Anterior cingulate cortex (tissue), 58 donors: Measurements from ENCODE around the gene MOB3A.

Experiments used
- DNase-seq, 58 donors: peaks; one replicate each; lab custom pipeline; 2025; lab: John Stamatoyannopoulos, UW

Gene MOB3A

DNA sequence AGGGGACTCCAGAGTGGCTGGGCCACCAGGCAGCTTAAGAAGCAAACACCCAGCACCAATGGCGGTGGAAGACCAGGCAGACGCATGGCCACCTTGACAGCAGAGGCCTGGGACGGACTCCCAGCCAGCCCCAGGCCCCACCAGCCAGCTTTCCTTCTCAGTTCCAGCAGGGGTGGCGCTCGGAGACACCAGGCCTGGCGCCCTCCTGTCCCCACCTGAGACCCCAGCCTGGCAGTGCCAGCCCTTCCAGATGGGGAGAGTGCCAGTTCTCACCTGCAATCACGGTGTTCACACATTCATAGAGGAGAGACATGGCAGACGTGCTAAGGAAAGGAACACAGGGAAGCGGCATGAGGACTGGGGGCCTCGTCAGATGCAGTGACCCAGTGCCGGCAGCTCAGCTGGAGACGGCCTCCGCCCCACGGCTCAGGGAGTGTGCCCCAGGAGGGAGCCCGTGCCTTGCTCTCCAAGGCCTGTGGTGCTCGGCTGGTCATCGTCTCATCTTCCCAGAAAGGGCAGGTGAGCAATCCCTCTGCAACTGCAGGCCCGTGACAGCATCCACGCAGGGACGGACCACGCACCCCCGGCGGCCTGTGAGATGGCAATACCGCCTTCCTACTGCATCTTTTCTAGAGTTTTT, 30.9 kb upstream of the MOB3A start:
- no peak for DNase-seq

DNA sequence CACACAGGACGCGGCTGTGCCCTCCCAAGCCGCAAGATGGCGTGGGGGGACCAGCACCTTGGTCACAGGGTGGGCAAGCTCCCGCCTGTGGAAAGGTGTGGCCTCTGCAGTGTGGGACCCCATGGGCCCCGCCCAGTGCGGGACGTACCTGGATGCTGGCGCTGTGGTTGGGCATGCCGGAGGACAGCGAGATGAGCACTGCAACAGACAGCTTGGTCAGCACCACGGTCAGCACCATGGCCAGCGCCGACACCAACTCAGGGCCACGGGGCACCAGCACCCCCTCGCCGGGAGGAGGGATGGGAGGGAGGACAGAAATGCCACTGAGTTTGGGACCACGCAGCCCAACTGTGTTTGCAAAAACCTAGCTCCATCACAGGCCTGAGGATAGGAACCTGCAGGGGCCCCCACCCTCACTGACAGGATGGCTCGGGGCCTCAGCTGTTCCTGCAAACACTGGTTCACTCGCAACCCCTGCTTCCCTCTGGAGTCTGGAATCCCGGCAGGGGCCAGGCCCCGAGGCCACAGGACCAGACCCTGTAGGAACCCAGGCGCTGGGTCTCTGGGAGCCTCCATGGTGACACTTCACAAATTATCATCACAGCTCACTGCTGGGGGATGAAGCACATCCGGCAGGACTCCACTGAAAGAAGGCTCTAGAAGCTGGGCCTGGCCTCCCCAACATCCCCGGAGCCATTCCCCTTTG, 27.7 kb upstream of the MOB3A start:
- DNase-seq, result no peak

DNA sequence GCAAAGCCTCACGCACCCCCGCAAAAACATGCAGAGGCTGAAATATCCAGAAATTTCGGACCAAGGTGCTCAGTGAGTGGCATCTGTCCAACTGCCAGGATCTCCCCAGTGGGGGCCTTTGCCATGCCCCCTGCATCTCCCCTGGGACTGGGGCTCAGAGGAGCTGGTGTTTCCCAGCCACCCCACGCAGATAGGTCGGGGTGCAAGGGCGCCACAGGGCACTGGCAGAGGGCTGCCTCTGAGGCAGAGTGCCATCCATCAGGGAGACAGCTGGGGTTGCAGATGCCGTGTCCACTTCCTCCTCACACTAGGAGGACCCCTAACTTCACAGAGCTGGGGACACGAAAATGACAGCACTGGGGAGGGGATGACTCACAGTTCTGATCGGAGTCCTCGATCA, 26.9 kb upstream of the MOB3A start:
- no peak for DNase-seq

DNA sequence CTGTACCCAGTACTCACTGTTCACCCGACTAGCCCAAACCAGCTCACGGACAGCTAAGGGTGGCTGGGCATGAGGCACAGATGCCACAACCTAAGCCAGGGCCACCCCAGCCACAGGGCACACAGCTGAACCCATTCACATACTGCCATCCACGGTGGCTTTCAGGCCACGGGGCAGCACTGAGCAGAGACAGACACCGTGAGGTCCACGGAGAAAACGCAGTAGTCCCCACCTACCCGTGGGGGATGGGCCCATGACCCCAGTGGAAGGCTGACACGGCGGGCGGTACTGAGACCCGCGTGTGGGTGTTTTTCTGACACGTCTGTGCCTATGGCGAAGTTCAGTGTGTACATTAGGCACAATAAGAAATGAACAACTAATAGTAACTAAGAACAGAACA, 26.1 kb upstream of the MOB3A start:
- DNase-seq, result no peak

DNA sequence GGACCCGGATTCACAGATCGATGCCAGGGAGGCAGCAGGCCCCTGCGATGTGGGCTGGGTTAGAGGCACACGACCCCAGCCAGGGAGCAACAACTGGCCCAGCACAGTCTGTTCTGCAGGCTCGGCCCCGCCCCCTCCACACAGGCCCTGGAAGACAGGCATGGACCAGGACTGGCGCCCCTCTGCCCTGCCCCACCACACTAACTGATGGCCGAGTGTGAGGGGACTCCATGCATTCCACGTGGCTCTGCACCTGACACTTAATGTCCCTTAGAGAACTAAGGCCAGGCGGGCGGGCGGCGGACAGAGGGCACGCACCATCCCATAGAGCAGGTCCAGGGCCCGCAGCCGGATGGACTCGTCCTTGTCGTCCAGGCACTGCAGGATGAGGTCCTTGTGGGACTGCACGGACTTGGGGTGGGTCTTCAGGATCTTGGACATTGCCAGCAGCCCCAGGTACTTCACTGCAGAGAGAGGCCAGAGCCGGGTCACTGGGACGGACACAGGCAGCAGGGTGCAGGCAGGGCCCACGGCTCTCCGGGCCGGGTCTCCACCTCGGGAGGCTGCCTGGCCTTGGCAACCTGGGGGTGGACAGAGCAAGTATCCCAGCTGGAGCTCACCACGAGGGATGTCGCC, 25.4 kb upstream of the MOB3A start:
- DNase-seq, result no peak

DNA sequence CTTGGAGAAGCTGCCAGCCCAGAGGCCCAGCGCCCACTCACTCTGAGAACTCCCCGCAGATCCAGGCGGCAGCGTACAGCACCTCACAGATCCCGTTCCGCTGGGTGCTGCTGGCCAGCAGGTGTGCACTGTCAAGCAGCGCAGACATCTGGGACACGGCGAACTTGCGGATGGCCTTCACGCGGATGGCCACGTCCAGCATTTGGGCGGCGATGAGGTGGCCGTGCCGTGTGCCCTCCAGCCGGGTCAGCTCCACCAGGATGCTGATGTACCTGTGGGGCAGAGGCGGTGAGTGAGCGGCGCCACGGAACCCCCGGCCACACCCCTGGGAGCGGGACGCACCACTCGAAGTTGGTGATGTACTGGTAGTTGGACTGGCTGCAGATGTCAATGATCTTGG, 24.7 kb upstream of the MOB3A start:
- DNase-seq, result no peak

DNA sequence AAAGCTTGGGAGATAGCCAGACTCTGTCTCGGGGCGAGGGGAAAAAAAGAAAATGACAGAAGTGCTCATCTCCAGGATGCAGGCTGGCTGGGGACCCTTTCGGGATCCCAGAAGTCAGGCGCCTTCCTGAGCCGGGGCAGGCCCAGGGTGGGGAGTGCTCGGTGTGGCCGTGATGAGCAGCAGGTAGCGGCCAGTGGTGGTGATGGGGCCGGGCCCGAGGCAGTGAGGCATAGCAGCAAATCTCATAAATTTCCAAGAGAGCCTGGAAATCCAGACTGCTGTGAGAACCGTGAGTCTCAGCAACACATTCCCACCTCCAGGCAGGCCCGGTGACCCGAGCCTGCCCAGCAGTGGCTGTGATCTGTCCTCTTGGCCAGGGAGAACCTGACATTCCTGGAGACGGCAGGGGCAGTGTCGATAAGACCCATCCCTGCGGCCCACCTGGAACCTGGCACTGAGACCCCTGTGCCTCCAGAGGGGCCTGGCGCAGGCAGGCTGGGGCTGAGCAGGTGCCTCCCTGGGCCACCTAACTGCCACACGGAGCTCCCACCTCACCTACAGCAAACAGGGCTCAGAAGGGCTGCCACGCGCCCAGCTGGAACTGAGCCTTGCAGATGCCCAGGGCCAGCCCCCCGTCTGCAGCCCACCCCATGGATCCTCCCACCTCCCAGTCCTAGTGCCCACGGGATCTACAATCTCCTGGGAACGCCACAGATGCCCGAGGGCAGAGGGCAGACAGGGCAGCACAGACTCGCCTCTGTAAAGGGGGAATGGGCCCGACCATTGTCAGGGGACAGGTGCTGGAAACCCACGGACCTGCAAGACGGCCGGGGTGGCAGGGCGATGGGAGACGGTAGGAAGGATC, 24.0 kb upstream of the MOB3A start:
- DNase-seq, result no peak

DNA sequence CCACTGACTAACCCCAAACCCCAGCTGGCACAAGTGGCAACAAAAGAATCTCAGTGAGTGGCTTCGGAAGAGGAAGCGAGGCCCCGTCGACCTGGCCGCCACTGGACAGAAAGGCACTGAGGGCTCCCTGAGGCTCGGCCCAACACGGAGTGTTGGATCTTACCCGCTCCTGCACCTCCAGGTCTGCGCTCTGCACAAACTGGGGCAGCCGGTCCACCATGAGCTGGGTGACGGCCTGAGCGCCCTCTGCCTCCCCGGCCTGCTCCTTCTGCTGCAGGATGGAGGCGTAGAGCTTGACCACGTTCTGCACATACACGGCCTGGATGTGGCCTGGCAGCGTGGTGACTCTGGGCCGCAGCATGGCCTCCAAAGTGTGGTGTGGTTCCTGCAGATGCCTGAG, 22.3 kb upstream of the MOB3A start:
- DNase-seq, result no peak

DNA sequence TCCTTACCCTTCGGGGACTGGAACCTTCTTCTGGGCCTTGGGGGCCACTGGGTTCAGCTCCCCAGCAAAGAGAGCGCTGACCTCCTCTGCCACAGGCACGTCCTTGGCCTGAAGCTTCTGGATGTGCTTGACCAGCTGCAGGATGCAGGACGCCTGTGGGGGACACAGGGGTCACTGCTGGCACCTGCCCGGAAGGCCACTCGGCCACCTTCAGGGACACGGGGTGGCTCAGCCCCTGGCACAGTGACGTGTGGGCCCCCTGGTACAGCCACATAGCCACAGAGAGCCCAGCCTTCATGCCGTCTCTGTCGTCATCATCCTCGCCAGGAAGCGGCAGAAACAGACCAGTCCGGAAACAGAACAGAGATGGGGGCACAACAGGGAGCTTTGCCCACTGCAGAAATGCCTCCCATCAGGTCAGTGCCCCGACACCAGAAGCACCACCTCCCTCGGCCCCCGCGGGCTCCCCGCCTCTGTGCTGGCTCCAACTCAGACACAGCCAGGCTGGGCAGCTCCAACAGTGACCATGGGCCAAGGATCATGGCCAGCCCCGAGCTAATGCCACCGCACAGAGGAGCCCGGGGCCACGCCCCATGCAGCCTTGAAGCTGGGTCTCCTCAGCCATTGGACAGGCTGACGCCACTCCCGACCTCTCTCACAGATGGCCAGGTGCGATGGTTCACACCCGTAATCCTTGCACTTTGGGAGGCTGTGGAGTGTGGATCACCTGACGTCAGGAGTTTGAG, 21.3 kb upstream of the MOB3A start:
- peak in 22 of 58 donors; percentile 6 to 63 (median 25) for DNase-seq

DNA sequence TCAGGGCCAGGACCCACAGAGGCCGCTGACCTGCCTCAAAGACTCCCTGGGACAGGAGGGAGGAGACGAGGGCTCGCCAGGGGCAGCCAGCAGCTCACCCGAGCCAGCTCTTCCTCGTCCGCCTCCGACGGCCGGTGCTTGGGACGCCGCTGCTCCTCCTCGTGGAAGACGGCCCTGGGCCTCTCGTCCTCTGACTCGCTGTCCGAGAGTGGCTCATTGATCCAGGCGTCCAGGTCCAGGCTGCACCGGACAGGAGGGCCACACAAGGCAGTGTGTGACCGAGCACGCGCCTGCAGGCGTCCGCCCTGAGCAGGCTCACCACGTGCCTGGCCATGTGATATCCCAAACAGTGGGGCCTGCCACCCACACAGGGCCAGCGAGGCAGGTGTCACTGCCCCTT, 20.4 kb upstream of the MOB3A start:
- no peak for DNase-seq

DNA sequence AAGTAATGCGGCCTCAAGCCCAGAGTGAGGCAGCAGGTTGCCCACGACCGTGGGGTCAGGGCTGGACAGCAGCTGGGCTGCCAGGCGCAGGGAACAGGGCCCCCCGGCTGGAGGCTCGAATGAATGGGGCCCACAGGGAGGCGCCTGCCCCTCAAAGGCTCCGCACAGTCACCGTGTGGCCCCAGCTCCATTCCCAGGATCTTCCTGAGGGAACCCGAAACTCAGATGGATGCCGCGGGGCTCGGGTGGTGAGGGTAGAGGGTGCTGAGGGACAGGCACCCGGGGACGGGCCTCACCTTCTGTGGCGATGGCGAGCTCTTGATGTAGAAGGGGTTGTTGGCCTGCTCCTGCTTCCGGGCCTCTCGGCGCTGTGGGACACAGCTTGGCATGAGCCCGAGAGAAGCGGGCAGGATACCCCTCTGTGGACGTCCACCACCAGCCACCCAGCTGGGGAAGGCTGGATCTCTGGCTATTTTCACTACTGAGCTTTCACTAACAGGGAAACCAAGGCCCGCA, 19.8 kb upstream of the MOB3A start:
- no peak for DNase-seq

DNA sequence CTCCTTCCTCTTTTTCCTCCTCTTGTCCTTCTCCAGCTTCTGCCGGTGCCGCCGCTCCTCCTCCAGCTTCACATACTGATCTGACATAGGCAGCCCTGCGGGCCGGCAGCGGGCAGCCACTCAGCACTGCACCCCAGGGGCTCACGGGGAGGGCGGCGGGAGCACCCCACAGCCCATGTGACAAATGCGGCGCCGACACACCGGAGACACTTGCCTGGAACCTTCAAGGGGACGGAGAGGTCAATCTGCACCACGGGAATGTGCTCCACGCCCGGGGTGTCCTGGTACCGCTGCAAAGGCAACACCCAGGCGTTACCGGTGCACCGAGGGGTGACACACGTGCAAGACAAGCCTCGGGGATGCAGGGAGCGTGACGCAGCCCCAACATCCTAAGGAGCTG, 19.2 kb upstream of the MOB3A start:
- DNase-seq, result no peak

DNA sequence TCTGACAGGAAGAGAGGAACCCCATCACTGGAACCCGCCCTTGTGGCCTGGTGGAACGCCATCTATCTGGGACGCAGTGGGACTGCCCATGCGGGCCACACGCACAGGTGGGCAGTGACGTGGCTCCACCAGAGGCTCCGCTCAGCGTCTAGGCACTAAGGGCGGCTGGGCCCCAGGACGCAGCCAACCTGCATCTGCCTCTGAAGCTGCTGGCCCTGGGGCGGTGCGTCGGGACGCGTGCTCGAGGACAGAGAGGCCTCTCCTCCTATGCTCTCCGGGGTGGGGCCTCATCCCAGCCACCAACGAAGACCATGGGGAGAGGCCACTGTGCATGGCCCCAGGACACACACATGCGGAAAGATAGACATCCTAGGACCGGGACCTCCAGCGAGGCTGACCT, 18.7 kb upstream of the MOB3A start:
- DNase-seq, result no peak

DNA sequence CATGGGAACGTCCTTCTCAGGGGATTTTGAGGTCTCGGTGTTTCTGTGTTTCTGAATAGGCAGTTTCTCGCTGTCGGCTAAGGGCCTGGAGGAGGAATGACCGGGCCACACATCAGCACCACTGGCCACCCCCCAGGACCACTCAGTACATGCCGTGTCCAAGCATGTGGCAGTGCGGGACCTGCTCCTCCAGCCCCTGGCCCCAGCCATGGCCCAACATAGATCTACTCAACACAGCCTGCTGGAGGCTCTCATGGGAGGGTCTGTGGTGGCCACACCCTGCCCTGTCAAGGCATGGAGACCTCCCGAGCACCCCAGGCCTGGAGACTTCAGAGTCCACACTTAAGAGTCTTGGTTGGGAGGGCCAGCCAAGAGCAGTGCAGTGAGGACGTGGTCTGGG, 18.1 kb upstream of the MOB3A start:
- no peak for DNase-seq

DNA sequence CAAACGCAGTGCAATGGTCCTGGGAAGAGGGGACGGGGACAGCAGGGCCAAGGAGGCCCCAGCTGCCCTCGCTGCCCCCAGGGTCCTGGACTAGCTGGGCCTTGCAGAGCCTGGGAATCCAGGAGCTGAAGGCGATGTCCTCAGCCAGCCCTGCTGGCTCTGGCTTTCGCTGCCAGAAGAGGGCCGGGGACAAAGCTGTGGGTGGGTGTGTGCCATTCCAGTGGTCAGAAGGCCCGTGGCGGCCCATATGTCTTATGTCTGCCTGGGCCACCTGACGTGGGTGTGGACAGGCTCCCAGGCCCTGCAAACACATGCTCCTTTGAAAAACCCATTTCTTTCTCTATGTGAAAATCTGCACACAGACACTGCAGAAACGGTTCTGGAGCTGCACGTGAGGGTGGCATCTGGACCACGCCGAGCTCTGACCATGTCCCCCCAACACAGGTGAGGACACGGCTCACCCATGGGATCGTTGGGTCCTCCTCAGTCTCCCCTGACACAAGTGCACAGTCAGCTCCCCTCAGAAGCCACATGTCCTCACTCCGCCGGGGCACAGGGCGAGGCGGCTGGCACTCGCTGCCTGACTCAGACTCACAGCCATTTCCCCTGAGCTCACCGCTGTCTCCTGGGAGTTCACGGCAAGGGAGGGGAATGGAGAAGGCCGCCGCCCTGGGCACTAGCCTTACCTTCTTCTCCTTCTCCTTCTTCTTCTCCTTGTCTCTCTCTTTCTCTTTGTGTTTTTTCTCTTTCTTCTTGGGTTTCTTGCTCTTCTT, 17.5 kb upstream of the MOB3A start:
- no peak for DNase-seq

DNA sequence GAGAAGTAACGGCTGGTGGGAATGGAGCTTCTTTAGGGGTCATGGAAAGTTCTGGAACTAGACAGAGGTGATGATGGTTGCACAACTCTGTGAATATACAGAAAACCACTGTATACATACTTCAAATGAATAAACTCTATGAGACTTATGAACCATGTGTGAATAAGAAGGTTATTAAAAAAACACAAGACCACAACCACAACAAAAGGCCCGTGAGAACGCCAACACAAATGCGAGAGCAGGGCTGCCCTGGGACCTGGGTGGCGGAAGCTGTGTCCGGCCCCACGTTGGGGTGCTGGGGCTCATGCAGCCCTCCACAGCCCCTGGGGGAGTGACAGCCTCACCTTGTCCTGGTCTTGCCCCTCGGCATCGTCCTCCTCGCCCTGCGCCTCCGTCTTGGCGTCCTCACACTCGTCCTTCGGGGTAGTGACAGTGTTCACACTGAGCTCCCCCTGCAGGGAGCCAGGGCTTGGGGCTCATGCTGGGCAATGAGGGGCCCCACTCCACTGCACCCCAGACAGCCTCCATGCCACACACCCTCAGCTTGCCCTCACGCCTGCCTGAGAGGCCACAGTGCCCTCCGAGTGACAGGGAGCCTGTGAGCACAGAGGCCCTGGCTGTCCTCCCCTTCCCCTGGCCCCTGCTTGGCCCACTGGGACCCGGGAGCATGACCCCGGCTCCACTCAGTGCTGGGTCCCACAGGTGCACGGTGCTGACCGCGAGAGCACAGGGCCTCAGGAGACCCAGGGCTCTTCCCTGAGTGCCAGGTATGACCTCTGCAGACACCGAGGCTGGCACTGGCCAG, 16.6 kb upstream of the MOB3A start:
- no peak for DNase-seq

DNA sequence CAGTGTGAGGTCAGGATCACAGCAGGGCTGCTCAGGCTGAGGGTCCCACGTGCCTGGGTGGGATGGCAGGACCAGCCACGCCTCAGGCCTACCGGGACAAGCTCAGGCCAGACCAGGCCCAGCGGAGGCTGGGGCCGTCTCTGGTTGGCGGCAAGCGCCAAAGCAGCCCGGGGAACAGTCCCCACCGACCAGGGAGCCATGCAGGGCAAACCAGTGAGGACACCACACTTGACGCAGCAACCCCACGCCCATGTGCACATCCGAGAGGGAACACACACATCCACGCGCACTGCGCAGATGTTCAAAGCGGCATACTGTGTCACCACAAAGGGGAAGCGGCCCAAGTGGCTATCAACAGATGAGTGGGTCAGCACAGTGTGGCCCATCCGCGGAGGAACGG, 15.8 kb upstream of the MOB3A start:
- DNase-seq, result no peak

DNA sequence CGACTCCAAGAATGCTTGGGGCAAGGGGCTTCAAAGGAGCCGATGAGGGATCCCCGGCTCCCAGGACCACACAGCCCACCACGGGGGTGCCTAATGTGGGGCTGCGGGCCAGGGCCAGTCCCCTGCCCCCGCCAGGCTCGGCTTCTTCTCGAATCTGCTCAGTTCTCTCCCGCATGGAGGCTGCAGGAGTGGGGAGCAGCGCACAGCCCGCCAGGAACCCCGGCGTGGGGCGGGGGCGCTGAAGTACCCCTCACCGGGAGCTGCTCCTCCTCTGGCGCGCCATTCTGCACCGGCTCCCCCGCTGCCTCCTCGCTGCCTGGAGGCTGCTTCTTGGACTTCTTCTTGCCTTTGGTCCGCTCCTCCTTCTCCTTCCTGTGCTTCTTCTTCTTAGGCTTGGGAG, 15.3 kb upstream of the MOB3A start:
- no peak for DNase-seq

DNA sequence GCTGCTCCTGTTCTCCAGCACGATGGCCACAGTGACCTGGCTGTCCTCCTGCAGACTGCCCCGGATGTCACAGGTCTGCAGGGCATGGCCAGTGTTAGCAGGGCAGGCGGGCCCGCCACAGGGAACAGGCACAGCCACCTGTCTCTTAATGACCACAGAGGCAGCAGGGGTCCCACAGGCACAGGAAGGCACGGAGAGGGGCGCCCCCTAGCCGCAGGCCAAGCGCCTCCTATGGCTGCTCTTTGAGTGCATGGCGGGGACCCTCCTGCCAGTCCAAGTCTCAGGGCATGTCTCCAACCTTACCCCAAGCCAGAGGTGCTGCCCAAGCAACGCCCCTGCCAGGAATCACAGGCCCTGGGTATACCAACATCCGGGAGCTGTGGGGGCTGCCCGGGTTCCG, 14.7 kb upstream of the MOB3A start:
- no peak for DNase-seq
